GM23338 (cell line): Measurements from ENCODE around the gene ASB5. TPM values are rescaled to one million over a fixed set of nuclear protein-coding genes. Genes with fewer than 3 reads are reported as not detected.

Experiments used
- ATAC-seq: fragments of 200-7000 bp; cut with Tn5 transposase; 3 replicates; pipeline ENCODE4 v1.9.1; 2020
- DNase-seq: peaks from one replicate; pipeline ENCODE4 v3.0.0-alpha.2; 2015; ENCODE audit warnings: low spot score
- H2AFZ ChIP-seq: fragments of 200-600 bp; sonication (generic); 2 replicates; pipeline ENCODE4 v1.8.0; 2016; ENCODE audit warnings: antibody characterized with exemption, mild to moderate bottlenecking, moderate library complexity
- H3F3A ChIP-seq: fragments of 200-600 bp; sonication (generic); replicated peaks from 2 replicates; pipeline ENCODE4 v1.8.0; 2017; ENCODE audit warnings: antibody characterized with exemption, mixed run types, low read depth
- H3K27ac ChIP-seq: fragments of 200-600 bp; sonication (generic); 2 replicates; pipeline ENCODE4 v1.6.1; 2016; ENCODE audit warnings: low read depth
- H3K27me3 ChIP-seq: fragments of 200-600 bp; sonication (generic); 2 replicates; pipeline ENCODE4 v1.8.0; 2016; ENCODE audit warnings: mild to moderate bottlenecking, mixed run types, moderate library complexity; ENCODE audit not compliant: insufficient read depth
- H3K36me3 ChIP-seq: fragments of 200-600 bp; sonication (generic); 2 replicates; pipeline ENCODE4 v1.8.0; 2016; ENCODE audit warnings: mild to moderate bottlenecking; ENCODE audit not compliant: insufficient read depth
- H3K4me1 ChIP-seq: fragments of 200-600 bp; sonication (generic); 2 replicates; pipeline ENCODE4 v1.8.0; 2016; ENCODE audit warnings: mild to moderate bottlenecking, moderate library complexity; ENCODE audit not compliant: insufficient read depth
- H3K4me2 ChIP-seq: fragments of 200-600 bp; sonication (generic); 2 replicates; pipeline ENCODE4 v1.7.1; 2017; ENCODE audit warnings: mixed run types
- H3K4me3 ChIP-seq: fragments of 200-600 bp; sonication (generic); 2 replicates; pipeline ENCODE4 v1.6.1; 2016; ENCODE audit warnings: mixed run types
- H3K79me2 ChIP-seq: fragments of 200-600 bp; sonication (generic); replicated peaks from 2 replicates; pipeline ENCODE4 v1.8.0; 2017; ENCODE audit warnings: mild to moderate bottlenecking; ENCODE audit not compliant: insufficient read depth
- H3K9me2 ChIP-seq: fragments of 200-600 bp; sonication (generic); 2 replicates; pipeline ENCODE4 v1.8.0; 2017; ENCODE audit not compliant: insufficient read depth
- H4K20me1 ChIP-seq: fragments of 200-600 bp; sonication (generic); replicated peaks from 2 replicates; pipeline ENCODE4 v1.8.0; 2017; ENCODE audit warnings: mild to moderate bottlenecking; ENCODE audit not compliant: insufficient read depth
- H3K27ac Mint-ChIP-seq: 2 replicates; pipeline ENCODE4 v1.8.0; 2020; ENCODE audit warnings: inconsistent platforms, mild to moderate bottlenecking, moderate library complexity, mixed read lengths
- H3K27me3 Mint-ChIP-seq: 3 replicates; pipeline ENCODE4 v1.8.0; 2022; ENCODE audit warnings: low read depth, mild to moderate bottlenecking, moderate library complexity, mixed read lengths, inconsistent platforms; ENCODE audit not compliant: insufficient read depth, poor library complexity
- H3K36me3 Mint-ChIP-seq: 3 replicates; pipeline ENCODE4 v1.8.0; 2021; ENCODE audit warnings: low read depth, mild to moderate bottlenecking, inconsistent platforms, moderate library complexity, mixed read lengths
- H3K4me1 Mint-ChIP-seq: 3 replicates; pipeline ENCODE4 v1.8.0; 2020; ENCODE audit warnings: mild to moderate bottlenecking, inconsistent platforms, mixed read lengths
- H3K4me3 Mint-ChIP-seq: 3 replicates; pipeline ENCODE4 v1.8.0; 2021; ENCODE audit warnings: moderate library complexity, mild to moderate bottlenecking, inconsistent platforms, mixed read lengths
- H3K9me3 Mint-ChIP-seq: 3 replicates; pipeline ENCODE4 v1.8.0; 2020; ENCODE audit warnings: moderate library complexity, mild to moderate bottlenecking, inconsistent platforms, mixed read lengths
- CREB1 ChIP-seq: fragments of 250-450 bp; sonication (Bioruptor Pico); IDR thresholded peaks from 2 replicates; pipeline ENCODE4 v1.5.0; 2020; ENCODE audit warnings: low read depth, mild to moderate bottlenecking, moderate library complexity
- EZH2 ChIP-seq: fragments of 200-600 bp; sonication (generic); IDR thresholded peaks from one replicate; pipeline ENCODE4 v1.8.0; 2017; ENCODE audit warnings: antibody characterized with exemption, mild to moderate bottlenecking, low read depth; ENCODE audit not compliant: unreplicated experiment
- EZH2phosphoT487 ChIP-seq: fragments of 200-600 bp; sonication (generic); IDR thresholded peaks from one replicate; pipeline ENCODE4 v1.8.1; 2018; ENCODE audit warnings: antibody characterized with exemption; ENCODE audit not compliant: unreplicated experiment
- JUNB ChIP-seq: IDR thresholded peaks from one replicate; pipeline ENCODE4 v1.6.1; 2016; ENCODE audit warnings: antibody characterized with exemption; ENCODE audit not compliant: unreplicated experiment
- REST ChIP-seq: IDR thresholded peaks from one replicate; pipeline ENCODE4 v1.6.1; 2018; ENCODE audit warnings: antibody characterized with exemption; ENCODE audit not compliant: unreplicated experiment
- STAT1 ChIP-seq: IDR thresholded peaks from one replicate; pipeline ENCODE4 v1.6.1; 2016; ENCODE audit warnings: antibody characterized with exemption; ENCODE audit not compliant: unreplicated experiment
- ZNF114 ChIP-seq: fragments of 250-450 bp; sonication (Bioruptor Pico); IDR thresholded peaks from 2 replicates; pipeline ENCODE4 v1.5.0; 2020; ENCODE audit warnings: mild to moderate bottlenecking, moderate library complexity
- long read RNA-seq: library from polyadenylated mRNA; unstranded; transcript quantifications from one replicate; pipeline ENCODE4 v2.0.0, GENCODE V29; 2020; ENCODE audit not compliant: unreplicated experiment
- polyA plus RNA-seq: library from polyadenylated mRNA; unstranded; fragments of >200 nt; fragmentation: Nextera tagmentation; extraction: Ambion mirVana; gene quantifications from 2 replicates; pipeline ENCODE4 v1.2.1, GENCODE V29; 2016
- total RNA-seq: library from RNA; depleted of rRNA; stranded (reverse); fragments of >200 nt; shearing (Covaris generic); gene quantifications from 2 replicates; pipeline ENCODE4 v1.2.3, GENCODE V29; 2014; rRNA removed
- TF ChIP-seq, protein P1 (sequence below): fragments of 250-450 bp; sonication (Bioruptor Pico); IDR thresholded peaks from 2 replicates; pipeline ENCODE4 v1.5.0; 2020; ENCODE audit warnings: mild to moderate bottlenecking, moderate library complexity
- TF ChIP-seq, protein P2 (sequence below): IDR thresholded peaks from 2 replicates; pipeline ENCODE4 v1.6.1; 2016; ENCODE audit warnings: antibody characterized with exemption

The ASB5 gene, protein sequence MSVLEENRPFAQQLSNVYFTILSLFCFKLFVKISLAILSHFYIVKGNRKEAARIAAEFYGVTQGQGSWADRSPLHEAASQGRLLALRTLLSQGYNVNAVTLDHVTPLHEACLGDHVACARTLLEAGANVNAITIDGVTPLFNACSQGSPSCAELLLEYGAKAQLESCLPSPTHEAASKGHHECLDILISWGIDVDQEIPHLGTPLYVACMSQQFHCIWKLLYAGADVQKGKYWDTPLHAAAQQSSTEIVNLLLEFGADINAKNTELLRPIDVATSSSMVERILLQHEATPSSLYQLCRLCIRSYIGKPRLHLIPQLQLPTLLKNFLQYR
- total RNA-seq (not detected in 2 replicates), polyA plus RNA-seq (not detected in 2 replicates)
- long read RNA-seq, result 0 reads

- no peak for ATAC-seq
- DNase-seq, result no peak
- no peak within 1 kb of the TSS for H2AFZ ChIP-seq
- H3K4me3 ChIP-seq, result no peak within 1 kb of the TSS
- Mint-ChIP-seq H3K9me3 (no peaks in the 10 kb centered on the region), H3K4me3 (no peak within 1 kb of the TSS), H3K4me1 (no peaks in the 10 kb centered on the region; the same call in 2 of the 3 replicates), H3K27ac (no peak within 1 kb of the TSS), H3K27me3 (no peaks in the 10 kb centered on the region), H3K36me3 (no peaks in the 10 kb centered on the region)
- no peaks in the 10 kb centered on the region for H3K79me2 ChIP-seq
- H3K9me2 ChIP-seq, result no peaks in the 10 kb centered on the region
- no peaks in the 10 kb centered on the region for H3F3A ChIP-seq
- H3K27me3 ChIP-seq, result no peaks in the 10 kb centered on the region
- no peak for TF ChIP-seq EZH2
- no peak for TF ChIP-seq STAT1
- TF ChIP-seq, protein P1, sequence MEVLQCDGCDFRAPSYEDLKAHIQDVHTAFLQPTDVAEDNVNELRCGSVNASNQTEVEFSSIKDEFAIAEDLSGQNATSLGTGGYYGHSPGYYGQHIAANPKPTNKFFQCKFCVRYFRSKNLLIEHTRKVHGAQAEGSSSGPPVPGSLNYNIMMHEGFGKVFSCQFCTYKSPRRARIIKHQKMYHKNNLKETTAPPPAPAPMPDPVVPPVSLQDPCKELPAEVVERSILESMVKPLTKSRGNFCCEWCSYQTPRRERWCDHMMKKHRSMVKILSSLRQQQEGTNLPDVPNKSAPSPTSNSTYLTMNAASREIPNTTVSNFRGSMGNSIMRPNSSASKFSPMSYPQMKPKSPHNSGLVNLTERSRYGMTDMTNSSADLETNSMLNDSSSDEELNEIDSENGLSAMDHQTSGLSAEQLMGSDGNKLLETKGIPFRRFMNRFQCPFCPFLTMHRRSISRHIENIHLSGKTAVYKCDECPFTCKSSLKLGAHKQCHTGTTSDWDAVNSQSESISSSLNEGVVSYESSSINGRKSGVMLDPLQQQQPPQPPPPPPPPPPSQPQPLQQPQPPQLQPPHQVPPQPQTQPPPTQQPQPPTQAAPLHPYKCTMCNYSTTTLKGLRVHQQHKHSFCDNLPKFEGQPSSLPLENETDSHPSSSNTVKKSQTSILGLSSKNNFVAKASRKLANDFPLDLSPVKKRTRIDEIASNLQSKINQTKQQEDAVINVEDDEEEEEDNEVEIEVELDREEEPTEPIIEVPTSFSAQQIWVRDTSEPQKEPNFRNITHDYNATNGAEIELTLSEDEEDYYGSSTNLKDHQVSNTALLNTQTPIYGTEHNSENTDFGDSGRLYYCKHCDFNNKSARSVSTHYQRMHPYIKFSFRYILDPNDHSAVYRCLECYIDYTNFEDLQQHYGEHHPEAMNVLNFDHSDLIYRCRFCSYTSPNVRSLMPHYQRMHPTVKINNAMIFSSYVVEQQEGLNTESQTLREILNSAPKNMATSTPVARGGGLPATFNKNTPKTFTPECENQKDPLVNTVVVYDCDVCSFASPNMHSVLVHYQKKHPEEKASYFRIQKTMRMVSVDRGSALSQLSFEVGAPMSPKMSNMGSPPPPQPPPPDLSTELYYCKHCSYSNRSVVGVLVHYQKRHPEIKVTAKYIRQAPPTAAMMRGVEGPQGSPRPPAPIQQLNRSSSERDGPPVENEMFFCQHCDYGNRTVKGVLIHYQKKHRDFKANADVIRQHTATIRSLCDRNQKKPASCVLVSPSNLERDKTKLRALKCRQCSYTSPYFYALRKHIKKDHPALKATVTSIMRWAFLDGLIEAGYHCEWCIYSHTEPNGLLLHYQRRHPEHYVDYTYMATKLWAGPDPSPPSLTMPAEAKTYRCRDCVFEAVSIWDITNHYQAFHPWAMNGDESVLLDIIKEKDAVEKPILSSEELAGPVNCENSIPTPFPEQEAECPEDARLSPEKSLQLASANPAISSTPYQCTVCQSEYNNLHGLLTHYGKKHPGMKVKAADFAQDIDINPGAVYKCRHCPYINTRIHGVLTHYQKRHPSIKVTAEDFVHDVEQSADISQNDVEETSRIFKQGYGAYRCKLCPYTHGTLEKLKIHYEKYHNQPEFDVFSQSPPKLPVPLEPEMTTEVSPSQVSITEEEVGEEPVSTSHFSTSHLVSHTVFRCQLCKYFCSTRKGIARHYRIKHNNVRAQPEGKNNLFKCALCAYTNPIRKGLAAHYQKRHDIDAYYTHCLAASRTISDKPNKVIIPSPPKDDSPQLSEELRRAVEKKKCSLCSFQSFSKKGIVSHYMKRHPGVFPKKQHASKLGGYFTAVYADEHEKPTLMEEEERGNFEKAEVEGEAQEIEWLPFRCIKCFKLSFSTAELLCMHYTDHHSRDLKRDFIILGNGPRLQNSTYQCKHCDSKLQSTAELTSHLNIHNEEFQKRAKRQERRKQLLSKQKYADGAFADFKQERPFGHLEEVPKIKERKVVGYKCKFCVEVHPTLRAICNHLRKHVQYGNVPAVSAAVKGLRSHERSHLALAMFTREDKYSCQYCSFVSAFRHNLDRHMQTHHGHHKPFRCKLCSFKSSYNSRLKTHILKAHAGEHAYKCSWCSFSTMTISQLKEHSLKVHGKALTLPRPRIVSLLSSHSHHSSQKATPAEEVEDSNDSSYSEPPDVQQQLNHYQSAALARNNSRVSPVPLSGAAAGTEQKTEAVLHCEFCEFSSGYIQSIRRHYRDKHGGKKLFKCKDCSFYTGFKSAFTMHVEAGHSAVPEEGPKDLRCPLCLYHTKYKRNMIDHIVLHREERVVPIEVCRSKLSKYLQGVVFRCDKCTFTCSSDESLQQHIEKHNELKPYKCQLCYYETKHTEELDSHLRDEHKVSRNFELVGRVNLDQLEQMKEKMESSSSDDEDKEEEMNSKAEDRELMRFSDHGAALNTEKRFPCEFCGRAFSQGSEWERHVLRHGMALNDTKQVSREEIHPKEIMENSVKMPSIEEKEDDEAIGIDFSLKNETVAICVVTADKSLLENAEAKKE (CRISPR knock-in tag), result no peak
- H3K4me1 ChIP-seq, result no peaks in the 10 kb centered on the region
- H4K20me1 ChIP-seq, result no peaks in the 10 kb centered on the region
- H3K36me3 ChIP-seq, result no peaks in the 10 kb centered on the region
- H3K4me2 ChIP-seq, result no peak within 1 kb of the TSS
- H3K27ac ChIP-seq, result no peak within 1 kb of the TSS
These were observed at the start of gene ASB5 for GRCh38 chr4:176268963-176269362. TSS of gene ASB5 (minus strand) at chr4:176269222. CDS start at chr4:176269108, 114 bp downstream.

- ATAC-seq, result no peak
- H2AFZ ChIP-seq, result no peak overlapping the region
- no peak overlapping the region for H3K4me3 Mint-ChIP-seq
- peaks cover 5% of the 10 kb centered on the region; the same call in 1 of the 3 replicates for H3K4me1 Mint-ChIP-seq
- no peaks in the 10 kb centered on the region for H3K9me3 Mint-ChIP-seq
- H3K36me3 ChIP-seq, result no peaks in the 10 kb centered on the region
- no peaks in the 10 kb centered on the region for H3K36me3 Mint-ChIP-seq
- H4K20me1 ChIP-seq, result no peaks in the 10 kb centered on the region
- no peak for DNase-seq
- no peak overlapping the region for H3K27ac ChIP-seq
- no peaks in the 10 kb centered on the region for H3K9me2 ChIP-seq
- H3K4me2 ChIP-seq, result no peak overlapping the region
- no peaks in the 10 kb centered on the region for H3K4me1 ChIP-seq
- H3K4me3 ChIP-seq, result no peak overlapping the region
- H3K79me2 ChIP-seq, result no peaks in the 10 kb centered on the region
- H3K27me3 Mint-ChIP-seq, result no peaks in the 10 kb centered on the region
- H3K27me3 ChIP-seq, result no peaks in the 10 kb centered on the region
- no peaks in the 10 kb centered on the region for H3F3A ChIP-seq
- no peak overlapping the region for H3K27ac Mint-ChIP-seq
- TF ChIP-seq, protein P2, sequence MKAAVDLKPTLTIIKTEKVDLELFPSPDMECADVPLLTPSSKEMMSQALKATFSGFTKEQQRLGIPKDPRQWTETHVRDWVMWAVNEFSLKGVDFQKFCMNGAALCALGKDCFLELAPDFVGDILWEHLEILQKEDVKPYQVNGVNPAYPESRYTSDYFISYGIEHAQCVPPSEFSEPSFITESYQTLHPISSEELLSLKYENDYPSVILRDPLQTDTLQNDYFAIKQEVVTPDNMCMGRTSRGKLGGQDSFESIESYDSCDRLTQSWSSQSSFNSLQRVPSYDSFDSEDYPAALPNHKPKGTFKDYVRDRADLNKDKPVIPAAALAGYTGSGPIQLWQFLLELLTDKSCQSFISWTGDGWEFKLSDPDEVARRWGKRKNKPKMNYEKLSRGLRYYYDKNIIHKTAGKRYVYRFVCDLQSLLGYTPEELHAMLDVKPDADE, result no peak
- TF ChIP-seq REST (no peak), EZH2 (no peak), ZNF114 (CRISPR knock-in tag) (no peak), JUNB (no peak), CREB1 (no peak), EZH2phosphoT487 (no peak)
These were observed 44.7 kb upstream of the ASB5 start for GRCh38 chr4:176313596-176314336.
